NCI-H1105 (cell line): ENCODE data around the gene LDLR.
"Not testable (repeated sequence)": the region's sequence is repeated elsewhere in the genome, so short reads cannot be mapped to it uniquely, and the experiment has no call there.

Experiments
- DNase-seq: peaks from one replicate; lab custom pipeline; 2025; lab: John Stamatoyannopoulos, UW

Gene LDLR

GRCh38 chr19:11105014-11105636 is 15.9 kb downstream of the LDLR start:
- DNase-seq: no peak

- no peak for DNase-seq
These were observed 17.2 kb downstream of the LDLR start for GRCh38 chr19:11106477-11106876.

GRCh38 chr19:11108746-11109145 is 19.5 kb downstream of the LDLR start:
- DNase-seq: no peak

- no peak for DNase-seq
These were observed 22.0 kb downstream of the LDLR start for GRCh38 chr19:11111117-11111770.

GRCh38 chr19:11111771-11112144 is 22.5 kb downstream of the LDLR start:
- no peak for DNase-seq

- DNase-seq: no peak
These were observed 24.0 kb downstream of the LDLR start for GRCh38 chr19:11113140-11113708.

GRCh38 chr19:11115042-11115441 is 25.8 kb downstream of the LDLR start:
- DNase-seq: no peak

GRCh38 chr19:11115895-11116446 is 26.7 kb downstream of the LDLR start:
- DNase-seq: no peak

GRCh38 chr19:11116507-11116906 is 27.2 kb downstream of the LDLR start:
- DNase-seq: no peak

GRCh38 chr19:11121963-11122362 is 32.7 kb downstream of the LDLR start:
- not testable (repeated sequence) for DNase-seq

- no peak for DNase-seq
These were observed 33.9 kb downstream of the LDLR start for GRCh38 chr19:11123114-11123513.

GRCh38 chr19:11124157-11124556 is 34.9 kb downstream of the LDLR start:
- DNase-seq: not testable (repeated sequence)

GRCh38 chr19:11125994-11126685 is 36.9 kb downstream of the LDLR start:
- DNase-seq: peak; percentile 50

GRCh38 chr19:11127905-11128304 is 38.6 kb downstream of the LDLR start:
- DNase-seq: no peak

GRCh38 chr19:11130824-11131455 is 41.7 kb downstream of the LDLR start:
- DNase-seq: peak; percentile 50

GRCh38 chr19:11131471-11131870 is 42.2 kb downstream of the LDLR start:
- DNase-seq: no peak

GRCh38 chr19:11136400-11137101 is 47.3 kb downstream of the LDLR start:
- DNase-seq: no peak

GRCh38 chr19:11137542-11138384 is 48.5 kb downstream of the LDLR start:
- DNase-seq: peak; percentile 64

- no peak for DNase-seq
These were observed 49.5 kb downstream of the LDLR start for GRCh38 chr19:11138601-11139300.

- DNase-seq: not testable (repeated sequence)
These were observed 50.8 kb downstream of the LDLR start for GRCh38 chr19:11140023-11140538.
